Measurements from ENCODE around the gene RAB27A. TPM values are rescaled to one million over a fixed set of nuclear protein-coding genes. Genes with fewer than 3 reads are reported as not detected.
"Not testable (repeated sequence)": the region's sequence is repeated elsewhere in the genome, so short reads cannot be mapped to it uniquely, and the experiment has no call there.

Gene RAB27A
- total RNA-seq, 1 donor from 2014 or later, result 7.6 TPM

DNA sequence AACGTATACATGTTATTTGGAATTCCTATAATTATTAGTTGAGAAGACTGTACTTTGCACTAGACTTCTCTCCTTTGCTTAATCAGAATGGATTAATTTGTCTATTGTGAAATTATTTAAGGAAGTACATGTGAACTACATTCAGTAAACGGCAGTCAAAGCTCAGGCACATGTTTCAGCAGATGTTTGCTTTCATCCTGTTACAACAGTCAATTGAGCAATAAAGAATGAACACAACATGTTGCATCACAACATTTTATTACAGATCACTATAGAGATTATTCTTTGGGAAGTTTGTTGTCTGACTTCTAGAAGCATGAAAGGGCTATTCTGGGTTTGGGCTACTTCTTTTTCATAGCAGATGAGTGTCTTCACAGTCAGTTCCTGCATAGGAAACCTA is 39.2 kb downstream of the RAB27A start:
- no peak for DNase-seq

DNA sequence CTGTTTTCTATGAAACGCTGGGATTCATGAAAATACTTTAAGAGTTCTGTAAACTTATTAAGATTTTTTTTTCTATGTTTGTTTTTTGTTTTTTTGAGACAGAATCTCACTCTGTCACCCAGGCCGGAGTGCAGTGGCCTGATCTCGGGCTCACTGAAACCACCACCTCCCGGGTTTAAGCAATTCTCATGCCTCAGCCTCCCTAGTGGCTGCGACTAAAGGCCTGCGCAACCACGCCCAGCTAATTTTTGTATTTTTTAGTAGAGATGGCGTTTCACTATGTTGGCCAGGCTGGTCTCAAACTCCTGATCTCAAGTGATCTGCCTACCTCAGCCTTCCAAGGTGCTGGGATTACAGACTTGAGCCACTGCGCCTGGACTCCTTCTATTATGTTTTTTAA is 39.7 kb downstream of the RAB27A start:
- not testable (repeated sequence) for DNase-seq

GRCh38 chr15:55248895-55249294 is 40.7 kb downstream of the RAB27A start:
- no peak for DNase-seq

- no peak for DNase-seq
These were observed 41.7 kb downstream of the RAB27A start for GRCh38 chr15:55247766-55248427.

DNA sequence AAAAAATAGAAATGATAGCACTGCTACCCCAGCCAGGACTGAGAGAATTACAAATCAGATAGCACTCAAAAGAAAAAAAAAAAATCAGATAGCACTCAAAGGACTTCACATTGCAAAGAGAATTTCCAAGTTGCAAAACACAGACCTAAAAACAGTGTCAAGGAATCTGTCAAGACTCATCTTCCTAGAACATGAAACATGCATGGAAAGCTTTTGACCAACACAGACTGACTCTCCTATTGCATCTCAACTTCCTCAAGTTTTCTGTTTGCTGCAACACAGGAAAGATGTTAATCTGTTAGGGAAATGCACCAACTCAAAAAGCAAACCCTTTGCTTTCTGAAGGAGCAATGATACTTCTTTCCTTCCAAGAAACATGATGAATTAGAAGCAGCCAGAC is 42.3 kb downstream of the RAB27A start:
- no peak for DNase-seq

DNA sequence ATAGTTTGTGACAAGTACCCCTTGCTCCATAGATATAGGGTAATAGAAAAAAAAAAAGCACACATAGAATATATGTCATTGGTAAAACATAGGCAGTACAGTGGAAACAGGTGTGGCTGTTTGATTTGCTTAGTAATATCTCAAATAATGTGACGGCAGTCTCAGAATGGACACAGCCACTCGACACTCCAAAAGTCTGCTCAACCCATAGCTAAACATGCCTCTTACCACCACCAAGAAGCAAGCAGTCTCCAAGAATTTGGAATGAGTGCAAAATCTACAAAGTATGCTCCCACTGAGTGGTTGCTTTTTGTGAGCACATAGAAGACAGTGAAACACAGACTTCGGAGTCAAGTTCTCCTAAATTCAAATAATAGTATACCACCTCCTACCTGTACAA is 43.0 kb downstream of the RAB27A start:
- DNase-seq, result no peak

- no peak for DNase-seq
These were observed 44.6 kb downstream of the RAB27A start for GRCh38 chr15:55245059-55245458.

- no peak for DNase-seq
These were observed 47.7 kb downstream of the RAB27A start for GRCh38 chr15:55241891-55242290.

DNA sequence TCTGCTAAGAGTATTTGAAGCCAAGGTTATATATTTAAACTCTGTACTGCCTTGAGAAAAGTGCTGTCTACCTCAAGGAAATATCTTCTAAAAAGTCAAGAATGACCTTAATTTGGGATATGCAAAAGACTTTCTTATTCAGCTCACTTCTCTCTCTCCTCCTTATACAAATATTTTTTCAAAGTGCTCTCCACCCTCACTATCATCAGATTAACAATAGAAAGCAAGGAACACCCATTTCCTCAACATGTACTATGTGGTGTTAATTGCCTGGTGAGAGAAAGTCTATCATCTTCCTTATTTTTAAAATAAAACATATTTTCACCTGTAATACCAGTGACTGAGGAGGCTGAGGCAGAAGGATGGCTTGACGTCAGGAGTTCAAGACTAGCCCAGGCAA is 48.4 kb downstream of the RAB27A start:
- DNase-seq, result no peak

GRCh38 chr15:55240125-55240760 is 49.4 kb downstream of the RAB27A start:
- DNase-seq, result no peak

- DNase-seq, result no peak
These were observed 50.0 kb downstream of the RAB27A start for GRCh38 chr15:55239440-55240124.

DNA sequence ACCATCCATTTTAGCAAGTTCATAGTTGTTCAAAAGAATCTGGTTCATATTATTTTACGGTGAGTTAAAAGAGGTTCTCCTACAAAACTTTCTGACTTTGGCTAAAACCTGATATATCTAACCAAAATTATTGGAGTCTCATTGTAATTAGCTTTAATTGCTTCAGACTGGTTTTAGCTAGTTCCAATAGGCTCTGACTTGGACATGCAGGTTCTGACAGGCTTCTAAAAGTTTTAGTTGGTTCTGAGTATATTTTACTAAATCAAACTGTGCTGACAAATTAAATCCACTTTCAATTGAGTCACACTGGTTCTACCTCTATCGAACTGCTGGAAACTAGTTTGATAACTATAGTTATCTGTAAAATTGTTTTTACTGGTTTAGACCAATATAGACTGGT is 50.7 kb downstream of the RAB27A start:
- DNase-seq, result no peak

- no peak for DNase-seq
These were observed 52.1 kb downstream of the RAB27A start for GRCh38 chr15:55237219-55238130.

GRCh38 chr15:55235546-55236036 is 54.0 kb downstream of the RAB27A start:
- DNase-seq, result no peak

GRCh38 chr15:55234800-55235104 is 54.9 kb downstream of the RAB27A start:
- DNase-seq, result no peak

GRCh38 chr15:55234104-55234799 is 55.4 kb downstream of the RAB27A start:
- DNase-seq, result no peak

GRCh38 chr15:55231455-55231854 is 58.2 kb downstream of the RAB27A start:
- no peak for DNase-seq

- no peak for DNase-seq
These were observed 58.7 kb downstream of the RAB27A start for GRCh38 chr15:55230953-55231352.

GRCh38 chr15:55230051-55230670 is 59.5 kb downstream of the RAB27A start:
- DNase-seq, result no peak

DNA sequence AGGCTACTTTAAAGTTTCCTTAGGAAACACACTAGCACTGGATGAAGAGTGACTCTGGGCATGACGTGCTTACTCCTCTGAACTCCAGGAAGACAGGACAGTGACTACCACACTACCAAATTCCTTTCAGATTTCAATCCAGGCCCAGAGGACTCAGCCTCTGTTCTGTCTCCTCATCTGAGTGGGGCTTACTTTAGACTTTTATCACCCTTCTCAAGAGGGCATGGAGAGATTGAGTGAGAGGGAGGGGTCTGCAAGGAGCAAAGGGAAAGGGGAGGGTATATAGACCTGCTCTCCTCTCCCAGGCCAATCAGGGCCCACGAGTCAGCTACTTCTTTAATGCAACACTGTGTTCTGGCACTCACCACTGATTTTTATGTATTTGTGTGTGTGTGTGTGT is 63.5 kb downstream of the RAB27A start:
- no peak for DNase-seq

DNA sequence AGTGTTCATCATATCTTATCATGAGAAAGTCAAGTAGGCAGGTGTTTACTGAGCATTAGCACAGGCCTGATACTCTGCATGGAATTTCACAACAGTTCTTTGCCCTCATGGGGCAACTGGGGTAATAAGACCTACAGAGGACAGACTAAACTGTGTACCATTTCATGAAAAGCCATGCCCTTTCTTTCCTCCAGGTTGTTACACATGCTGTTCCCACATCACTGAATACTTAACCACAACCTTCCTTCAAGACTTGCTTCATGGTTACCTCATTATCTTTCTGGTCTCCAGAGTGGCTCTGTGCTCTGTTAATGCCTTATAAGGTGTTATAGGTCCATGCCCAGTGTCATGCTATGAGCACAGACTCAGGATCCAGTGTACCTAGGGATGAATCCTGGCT is 64.7 kb downstream of the RAB27A start:
- no peak for DNase-seq

DNA sequence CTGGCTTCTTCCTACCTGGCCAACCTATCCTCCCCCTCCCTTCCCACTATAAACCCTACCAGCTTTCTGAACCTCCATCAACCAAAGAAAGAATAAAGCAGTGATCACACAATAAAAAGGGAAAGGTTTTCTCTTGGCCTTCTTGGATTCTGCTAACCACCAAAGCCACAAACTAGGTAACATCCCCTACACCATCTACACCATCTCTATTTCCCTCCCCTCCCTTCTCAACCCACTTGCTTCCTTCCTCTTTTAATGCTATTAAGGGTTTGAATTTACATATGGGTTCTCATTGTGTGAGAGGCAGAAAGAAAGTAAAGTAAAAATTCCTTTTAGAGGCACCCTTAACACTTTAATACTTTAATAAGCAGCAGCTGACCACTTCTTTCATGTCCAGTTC is 67.0 kb downstream of the RAB27A start:
- DNase-seq, result no peak
